Stimulated activated CD4-positive, alpha-beta T cell treated with anti-CD3 and anti-CD28 coated beads, TNF-alpha, amount 100 ng/mL, for 24 hours (primary cell): ENCODE results near the gene WWP2.
A peak's percentile ranks its signal among the peaks of the same experiment; 100 is the strongest.

Experiments used
- DNase-seq, 3 experiments: peaks; one replicate each; pipeline ENCODE4 v3.0.0-alpha.2; 2020; ENCODE audit warnings: low read depth in 3 of 3

WWP2 gene

DNA sequence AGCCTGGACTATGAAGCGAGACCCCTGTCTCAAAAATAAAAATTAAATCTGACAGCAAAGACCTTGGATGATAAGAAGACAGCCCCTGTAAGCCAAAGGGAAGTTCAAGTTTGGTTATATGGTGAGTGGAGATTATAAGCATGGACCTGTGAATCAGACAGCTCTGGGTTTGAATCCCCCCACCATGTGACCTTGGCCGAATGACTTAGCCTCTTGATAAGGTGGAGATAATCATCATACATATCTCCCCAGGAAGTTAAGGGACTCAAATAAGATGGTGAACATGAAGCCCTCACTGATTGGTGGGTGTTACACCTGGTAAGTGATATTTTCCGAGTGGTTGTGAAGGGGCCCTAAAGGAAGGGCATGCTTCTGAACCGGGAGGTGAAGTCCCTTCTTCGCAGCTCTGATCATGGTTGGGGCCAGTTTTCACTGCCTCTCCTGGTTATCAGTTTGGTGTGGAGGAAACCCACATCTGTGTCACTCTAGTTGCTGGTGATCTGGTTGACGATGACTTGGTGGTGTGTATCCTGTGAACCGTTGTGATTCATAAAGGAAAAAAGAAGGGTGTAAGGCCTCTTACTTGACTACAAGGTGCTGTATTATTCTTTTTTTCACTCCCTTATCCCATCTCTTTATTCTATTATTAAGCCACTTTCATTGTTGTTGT, 127.3 kb downstream of the WWP2 start:
- DNase-seq: peak in 1 of 3 experiments; percentile 1

DNA sequence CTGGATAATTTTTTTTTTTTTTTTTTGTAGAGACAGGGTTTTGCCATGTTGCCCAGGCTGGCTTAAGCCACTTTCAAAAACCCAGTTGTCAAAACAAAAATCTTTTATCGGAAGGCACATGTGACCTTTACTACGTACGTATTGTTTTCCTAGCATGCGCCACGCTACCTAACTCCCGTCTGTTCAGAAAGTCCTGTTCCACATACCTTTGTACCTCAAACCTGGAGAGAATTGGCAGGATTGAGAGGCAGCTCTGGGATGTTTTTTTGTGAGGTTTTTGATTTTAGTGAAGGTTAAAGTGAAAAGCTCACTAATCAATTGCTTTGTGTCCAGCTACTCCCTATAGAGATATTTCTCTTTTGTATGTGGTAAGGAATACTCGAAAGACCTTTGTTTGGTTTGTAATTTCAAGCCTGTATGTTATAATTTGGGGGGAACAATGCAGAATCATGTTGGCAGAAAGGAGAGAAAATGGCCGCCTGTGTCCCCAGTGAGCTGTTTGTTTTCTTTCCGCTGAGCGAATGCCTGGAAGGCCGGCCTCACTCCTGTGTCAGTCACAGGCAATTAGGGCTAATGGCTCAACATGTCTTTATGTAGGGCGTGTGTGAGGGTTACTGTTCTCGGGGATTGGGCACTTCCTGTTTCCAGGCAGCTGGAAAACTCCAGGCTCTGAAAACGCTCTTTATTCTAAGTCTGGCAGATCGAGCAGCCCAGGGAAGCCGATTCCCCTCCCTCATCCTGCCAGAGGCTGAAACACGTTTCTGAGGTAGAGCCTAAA, 128.2 kb downstream of the WWP2 start:
- no peak for DNase-seq

DNA sequence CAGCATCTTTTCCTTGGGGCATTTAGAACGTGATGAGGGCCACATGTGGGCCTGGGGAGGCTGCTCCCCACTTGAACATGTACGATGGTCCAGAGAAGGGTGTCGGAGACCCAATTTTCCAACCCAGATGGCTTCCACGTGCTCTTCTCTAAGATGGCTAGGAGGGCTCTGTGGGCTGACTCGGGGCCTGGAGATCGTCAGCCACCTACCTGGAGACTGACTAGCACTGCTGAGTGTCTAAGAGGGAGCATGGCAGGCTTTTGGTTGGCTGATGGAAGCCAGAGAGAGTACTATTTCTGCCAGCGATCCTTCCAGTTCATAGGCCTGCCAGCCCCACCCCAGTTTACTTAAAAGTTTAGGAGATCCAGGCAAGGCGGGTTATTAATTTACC, 128.8 kb downstream of the WWP2 start:
- DNase-seq: no peak

GRCh38 chr16:69892378-69892777, 130.2 kb downstream of the WWP2 start:
- DNase-seq: no peak

DNA sequence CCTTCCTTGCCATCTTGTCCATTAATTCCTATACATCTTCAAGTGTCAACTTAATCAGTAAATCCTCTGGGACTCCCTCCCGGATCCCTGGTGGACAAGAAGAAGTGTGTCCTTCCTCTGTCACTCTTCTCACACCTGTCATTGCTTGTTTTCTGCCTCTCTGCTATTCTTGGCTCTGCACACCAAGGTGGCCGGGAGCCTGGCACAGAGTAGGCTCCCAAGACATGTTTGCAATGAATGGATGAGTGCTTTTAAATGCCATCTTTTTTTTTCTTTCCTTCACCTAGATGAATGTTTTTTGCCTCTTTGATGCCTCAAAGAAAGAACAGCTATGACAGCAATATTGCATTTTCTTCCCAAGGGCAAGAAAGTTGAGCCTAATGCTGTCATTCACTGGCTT, 131.0 kb downstream of the WWP2 start:
- DNase-seq: no peak

- DNase-seq: no peak
These were observed 132.5 kb downstream of the WWP2 start for GRCh38 chr16:69894676-69895075.

DNA sequence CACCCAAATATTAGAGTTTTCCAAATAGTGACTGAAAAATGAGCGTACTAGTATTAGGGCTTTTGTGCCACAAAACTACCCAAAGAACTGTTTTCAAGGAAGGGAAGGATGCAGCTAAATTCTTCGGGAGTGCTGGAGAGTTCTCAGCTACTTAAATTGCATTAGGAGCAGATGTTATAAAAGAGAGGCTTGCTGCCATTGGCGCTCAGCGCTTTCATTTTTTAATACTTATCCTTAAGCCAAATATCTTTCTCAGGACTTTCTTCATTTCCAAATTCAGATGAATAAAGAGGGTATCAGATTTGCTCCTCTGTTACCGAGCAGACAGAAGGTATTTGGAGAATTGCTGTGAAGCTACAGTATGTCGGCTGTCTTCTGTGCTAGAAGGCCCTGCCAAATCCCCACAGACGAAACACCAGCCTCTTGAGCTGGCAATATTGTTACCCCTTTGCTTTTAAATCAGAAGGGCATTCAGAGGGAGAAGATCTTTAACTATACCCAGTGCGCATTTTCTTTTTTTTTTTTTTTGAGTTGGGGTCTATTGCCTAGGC, 141.8 kb downstream of the WWP2 start:
- no peak for DNase-seq

GRCh38 chr16:69904495-69905170, 142.5 kb downstream of the WWP2 start:
- DNase-seq: no peak

DNA sequence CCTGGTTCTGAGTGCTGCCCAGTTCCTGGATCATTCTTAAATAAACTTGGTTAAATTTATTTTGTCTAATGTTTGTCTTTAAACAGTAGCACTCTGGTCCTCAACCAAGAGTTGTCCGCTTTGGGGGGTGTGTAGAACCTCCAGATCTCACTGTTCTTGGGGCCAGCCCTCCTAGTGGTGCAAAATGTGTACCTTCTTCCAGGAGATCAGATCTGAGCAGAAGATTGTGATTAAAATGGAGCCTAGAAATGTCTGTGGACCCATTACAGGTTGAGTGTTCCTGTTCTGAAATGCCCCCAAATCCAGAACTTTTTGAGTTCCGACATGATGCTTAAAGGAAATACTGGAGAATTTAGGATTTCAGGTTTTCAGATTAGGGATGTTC, 143.0 kb downstream of the WWP2 start:
- no peak for DNase-seq

DNA sequence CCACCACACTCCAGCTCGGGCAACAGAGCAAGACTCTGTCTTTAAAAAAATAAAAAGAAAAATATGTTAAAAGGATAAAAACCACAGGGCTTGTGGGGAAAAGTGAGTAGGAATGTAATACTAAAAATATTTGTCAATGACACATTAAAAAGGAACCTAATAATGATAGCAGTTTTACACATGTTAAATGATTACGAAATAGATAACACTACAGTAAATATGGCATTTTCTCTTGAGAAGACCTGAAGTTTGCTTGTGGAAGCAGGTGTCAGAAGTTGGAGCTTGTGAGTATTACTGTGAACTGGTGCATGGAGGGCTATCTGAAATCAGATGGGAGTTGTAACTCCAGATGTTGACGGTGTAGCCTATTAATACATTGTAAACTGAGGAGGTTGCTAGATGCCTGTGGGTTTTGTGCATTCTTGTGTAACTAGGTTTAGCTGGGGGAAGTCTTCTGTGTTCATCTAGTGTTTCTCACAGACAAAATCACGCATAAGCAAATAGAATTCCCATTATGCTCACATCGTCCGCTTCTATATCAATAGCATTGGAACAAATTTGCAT, 144.8 kb downstream of the WWP2 start:
- no peak for DNase-seq

- no peak for DNase-seq
These were observed 146.9 kb downstream of the WWP2 start for GRCh38 chr16:69909043-69909442.

- DNase-seq: no peak
These were observed 147.6 kb downstream of the WWP2 start for GRCh38 chr16:69909760-69910159.

- DNase-seq: no peak
These were observed 148.8 kb downstream of the WWP2 start for GRCh38 chr16:69910964-69911363.

GRCh38 chr16:69916462-69916861, 154.3 kb downstream of the WWP2 start:
- DNase-seq: no peak

GRCh38 chr16:69917311-69917710, 155.2 kb downstream of the WWP2 start:
- no peak for DNase-seq

DNA sequence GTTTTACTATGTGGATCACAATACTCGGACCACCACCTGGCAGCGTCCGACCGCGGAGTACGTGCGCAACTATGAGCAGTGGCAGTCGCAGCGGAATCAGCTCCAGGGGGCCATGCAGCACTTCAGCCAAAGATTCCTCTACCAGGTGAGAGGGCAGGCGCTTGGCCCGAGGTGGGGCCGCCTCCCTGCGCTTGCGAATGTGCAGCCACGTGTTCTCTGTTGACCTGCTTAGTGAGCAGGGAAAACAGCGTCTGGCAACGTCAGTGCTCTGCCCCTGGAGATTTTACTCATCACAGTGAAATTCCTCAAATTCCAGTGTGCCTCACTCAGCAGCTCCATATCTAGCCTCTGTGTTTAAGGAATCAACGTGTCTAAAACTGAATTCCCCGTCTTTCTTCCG, 155.6 kb downstream of the WWP2 start:
- DNase-seq: no peak

- DNase-seq: no peak
These were observed 156.1 kb downstream of the WWP2 start for GRCh38 chr16:69918241-69918640.

GRCh38 chr16:69921127-69921526, 159.0 kb downstream of the WWP2 start:
- no peak for DNase-seq

DNA sequence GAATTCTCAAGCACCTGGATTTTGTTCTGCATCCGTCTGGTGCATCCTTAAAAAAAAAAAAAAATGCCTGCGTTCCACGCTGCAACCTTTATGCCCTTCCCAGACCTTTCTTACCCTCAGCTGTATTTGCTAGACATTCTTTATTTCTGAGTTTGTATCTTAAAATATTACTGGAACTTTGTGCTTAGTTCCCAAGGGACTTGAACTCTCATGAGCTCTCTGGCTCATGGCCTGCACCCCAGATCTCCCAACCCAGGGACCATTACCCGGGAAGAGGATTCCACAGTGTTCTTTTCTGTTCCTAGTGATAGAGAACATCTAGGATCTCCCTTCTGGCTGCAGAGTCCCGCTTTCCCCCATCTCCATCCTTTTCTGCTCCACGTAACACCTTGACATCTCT, 160.1 kb downstream of the WWP2 start:
- DNase-seq: no peak

GRCh38 chr16:69924041-69924775, 162.1 kb downstream of the WWP2 start:
- no peak for DNase-seq

- DNase-seq: no peak
These were observed 162.7 kb downstream of the WWP2 start for GRCh38 chr16:69924777-69925191.

- no peak for DNase-seq
These were observed 163.2 kb downstream of the WWP2 start for GRCh38 chr16:69925311-69925710.
